OCI-LY1 (cell line): ENCODE results near the gene AAMDC.

Source experiments
- H2AFZ ChIP-seq: fragments of 200-600 bp; sonication (generic), shearing (Covaris generic); 2 replicates; pipeline ENCODE4 v1.6.0; 2014; ENCODE audit warnings: antibody characterized with exemption, mild to moderate bottlenecking, low read length
- H3F3A ChIP-seq: fragments of 200-600 bp; sonication (generic), shearing (Covaris generic); 2 replicates; pipeline ENCODE4 v1.6.0; 2014; ENCODE audit warnings: mild to moderate bottlenecking, antibody characterized with exemption, low read length, moderate library complexity; ENCODE audit not compliant: insufficient read depth
- H3K27ac ChIP-seq: fragments of 200-600 bp; sonication (generic); 2 replicates; pipeline ENCODE4 v1.5.1; 2014; ENCODE audit warnings: low read length, mixed run types, mild to moderate bottlenecking, low read depth; ENCODE audit not compliant: poor library complexity, severe bottlenecking
- H3K27me3 ChIP-seq: fragments of 200-600 bp; sonication (generic); 2 replicates; pipeline ENCODE4 v1.6.0; 2014; ENCODE audit warnings: antibody characterized with exemption, mild to moderate bottlenecking, low read length, moderate library complexity; ENCODE audit not compliant: insufficient read depth
- H3K36me3 ChIP-seq: fragments of 200-600 bp; sonication (generic); 2 replicates; pipeline ENCODE4 v1.6.1; 2014; ENCODE audit warnings: mild to moderate bottlenecking, antibody characterized with exemption, low read length, moderate library complexity, mixed read lengths; ENCODE audit not compliant: insufficient read depth
- H3K4me1 ChIP-seq: fragments of 200-600 bp; sonication (generic); 2 replicates; pipeline ENCODE4 v1.5.1; 2014; ENCODE audit warnings: mild to moderate bottlenecking, low read length, moderate library complexity; ENCODE audit not compliant: insufficient read depth, severe bottlenecking
- H3K4me2 ChIP-seq: fragments of 200-600 bp; sonication (generic), shearing (Covaris generic); 2 replicates; pipeline ENCODE4 v1.6.1; 2014; ENCODE audit warnings: low read length
- H3K4me3 ChIP-seq: fragments of 200-600 bp; sonication (generic); 2 replicates; pipeline ENCODE4 v1.5.1; 2014; ENCODE audit warnings: low read length, low read depth, mild to moderate bottlenecking, mixed read lengths; ENCODE audit not compliant: poor library complexity, severe bottlenecking
- H3K79me2 ChIP-seq: fragments of 200-600 bp; shearing (Covaris generic); 2 replicates; pipeline ENCODE4 v1.6.1; 2016; ENCODE audit warnings: mixed run types, low read length, mixed read lengths; ENCODE audit not compliant: insufficient read depth
- H3K9ac ChIP-seq: fragments of 200-600 bp; sonication (generic), shearing (Covaris generic); 2 replicates; pipeline ENCODE4 v1.6.1; 2014; ENCODE audit warnings: mild to moderate bottlenecking, low read length, mixed read lengths
- H3K9me2 ChIP-seq: fragments of 200-600 bp; sonication (generic), shearing (Covaris generic); 2 replicates; pipeline ENCODE4 v1.6.1; 2014; ENCODE audit warnings: low read depth, mild to moderate bottlenecking, low read length, mixed read lengths
- H3K9me3 ChIP-seq: fragments of 200-600 bp; shearing (Covaris generic); 2 replicates; pipeline ENCODE4 v1.6.1; 2014; ENCODE audit warnings: low read length, mixed read lengths
- H4K20me1 ChIP-seq: fragments of 200-600 bp; sonication (generic), shearing (Covaris generic); 2 replicates; pipeline ENCODE4 v1.6.0; 2016; ENCODE audit warnings: mild to moderate bottlenecking, low read length; ENCODE audit not compliant: insufficient read depth
- EZH2 ChIP-seq: fragments of 200-600 bp; sonication (generic), shearing (Covaris generic); IDR thresholded peaks from 2 replicates; pipeline ENCODE4 v1.8.0; 2017; ENCODE audit warnings: borderline replicate concordance, mixed run types, mild to moderate bottlenecking, antibody characterized with exemption, low read length, moderate library complexity, mixed read lengths
- TF ChIP-seq, protein P1 (sequence below): fragments of 200-600 bp; sonication (generic), shearing (Covaris generic); IDR thresholded peaks from 2 replicates; pipeline ENCODE4 v1.5.1; 2017; ENCODE audit warnings: mild to moderate bottlenecking, antibody characterized with exemption, low read length, moderate library complexity, mixed read lengths

The AAMDC gene

DNA sequence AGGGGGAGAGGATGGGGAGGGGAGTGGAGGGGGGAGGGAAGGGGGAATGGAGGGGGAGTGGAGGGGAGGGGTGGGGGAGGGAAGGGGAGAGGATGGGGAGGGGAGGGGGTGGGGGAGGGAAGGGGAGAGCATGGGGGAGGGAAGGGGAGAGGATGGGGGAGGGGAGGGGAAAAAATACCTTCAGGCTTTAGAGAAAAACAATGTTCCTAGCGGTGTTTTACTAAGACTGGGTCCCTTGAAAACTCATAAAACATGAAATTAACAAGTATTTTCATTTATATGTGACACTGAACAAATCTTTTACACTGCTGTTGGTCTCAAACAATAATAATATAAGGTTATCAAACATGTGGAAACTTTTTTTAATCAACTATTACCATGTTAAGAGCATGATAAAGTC, 42.8 kb upstream of the AAMDC start:
- TF ChIP-seq EZH2 = no peak
- TF ChIP-seq, protein P1, sequence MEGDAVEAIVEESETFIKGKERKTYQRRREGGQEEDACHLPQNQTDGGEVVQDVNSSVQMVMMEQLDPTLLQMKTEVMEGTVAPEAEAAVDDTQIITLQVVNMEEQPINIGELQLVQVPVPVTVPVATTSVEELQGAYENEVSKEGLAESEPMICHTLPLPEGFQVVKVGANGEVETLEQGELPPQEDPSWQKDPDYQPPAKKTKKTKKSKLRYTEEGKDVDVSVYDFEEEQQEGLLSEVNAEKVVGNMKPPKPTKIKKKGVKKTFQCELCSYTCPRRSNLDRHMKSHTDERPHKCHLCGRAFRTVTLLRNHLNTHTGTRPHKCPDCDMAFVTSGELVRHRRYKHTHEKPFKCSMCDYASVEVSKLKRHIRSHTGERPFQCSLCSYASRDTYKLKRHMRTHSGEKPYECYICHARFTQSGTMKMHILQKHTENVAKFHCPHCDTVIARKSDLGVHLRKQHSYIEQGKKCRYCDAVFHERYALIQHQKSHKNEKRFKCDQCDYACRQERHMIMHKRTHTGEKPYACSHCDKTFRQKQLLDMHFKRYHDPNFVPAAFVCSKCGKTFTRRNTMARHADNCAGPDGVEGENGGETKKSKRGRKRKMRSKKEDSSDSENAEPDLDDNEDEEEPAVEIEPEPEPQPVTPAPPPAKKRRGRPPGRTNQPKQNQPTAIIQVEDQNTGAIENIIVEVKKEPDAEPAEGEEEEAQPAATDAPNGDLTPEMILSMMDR = no peak
- no peaks in the 10 kb centered on the region for H3K4me1 ChIP-seq
- H3K9me3 ChIP-seq = no peaks in the 10 kb centered on the region
- H3K27ac ChIP-seq = no peak overlapping the region
- no peak overlapping the region for H3K4me2 ChIP-seq
- H3F3A ChIP-seq = no peaks in the 10 kb centered on the region
- H4K20me1 ChIP-seq = no peaks in the 10 kb centered on the region
- H3K9me2 ChIP-seq = no peaks in the 10 kb centered on the region
- no peak overlapping the region for H3K9ac ChIP-seq
- no peaks in the 10 kb centered on the region for H3K27me3 ChIP-seq
- peaks cover 6% of the 10 kb centered on the region; the same call in 1 of the 2 replicates for H3K36me3 ChIP-seq
- H2AFZ ChIP-seq = no peak overlapping the region
- H3K79me2 ChIP-seq = peaks cover 49% of the 10 kb centered on the region
- no peak overlapping the region for H3K4me3 ChIP-seq

DNA sequence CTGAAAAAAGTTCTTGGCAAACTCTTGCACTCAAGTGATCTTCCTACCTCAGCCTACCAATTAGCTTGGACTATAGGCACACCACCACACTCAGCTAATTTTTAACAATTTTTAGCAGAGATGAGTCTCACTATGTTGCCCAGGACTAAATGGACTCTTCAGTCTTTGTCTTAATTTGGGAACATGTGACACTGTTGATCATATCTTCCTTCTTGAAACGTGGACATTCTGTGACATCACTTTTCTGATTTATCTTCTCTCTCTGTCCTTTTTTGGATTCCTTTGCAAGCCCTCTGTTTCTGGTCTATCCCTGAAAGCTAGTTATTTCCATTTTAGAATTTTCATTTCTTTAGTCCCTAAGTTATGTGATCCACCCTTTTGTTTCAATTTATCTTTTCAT, 42.4 kb upstream of the AAMDC start:
- Histone ChIP-seq H3K4me3 (no peak overlapping the region), H3K79me2 (peaks cover 48% of the 10 kb centered on the region), H3F3A (no peaks in the 10 kb centered on the region)

DNA sequence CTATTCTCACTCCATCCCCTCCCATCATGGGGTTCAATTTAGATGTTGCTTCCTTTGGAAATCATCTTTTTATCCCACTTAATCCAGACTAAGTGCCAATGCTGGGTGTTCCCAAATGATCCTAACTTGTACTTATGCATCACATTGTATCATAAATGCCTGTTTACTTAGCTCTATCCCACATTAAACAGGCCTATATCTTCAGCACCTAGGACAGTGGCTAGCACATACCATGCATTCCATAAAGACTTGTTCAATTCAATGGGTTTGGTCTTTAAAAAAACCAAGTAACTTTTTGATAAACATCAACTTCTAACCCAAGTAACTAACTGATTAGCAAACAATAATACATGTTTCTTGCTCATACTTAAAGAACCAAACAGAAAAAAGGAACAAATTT, 41.0 kb upstream of the AAMDC start:
- no peaks in the 10 kb centered on the region for H4K20me1 ChIP-seq
- H3K27me3 ChIP-seq = no peaks in the 10 kb centered on the region
- no peaks in the 10 kb centered on the region for H3F3A ChIP-seq
- no peaks in the 10 kb centered on the region for H3K9me3 ChIP-seq
- TF ChIP-seq, protein P1 = no peak
- TF ChIP-seq EZH2 = no peak
- no peak overlapping the region for H3K4me2 ChIP-seq
- H2AFZ ChIP-seq = no peak overlapping the region
- H3K9me2 ChIP-seq = no peaks in the 10 kb centered on the region
- no peak overlapping the region for H3K27ac ChIP-seq
- H3K4me3 ChIP-seq = no peak overlapping the region
- peaks cover 54% of the 10 kb centered on the region for H3K79me2 ChIP-seq
- H3K4me1 ChIP-seq = no peaks in the 10 kb centered on the region
- H3K36me3 ChIP-seq = peaks cover 6% of the 10 kb centered on the region; the same call in 1 of the 2 replicates
- H3K9ac ChIP-seq = no peak overlapping the region

More for the DNA sequence above, 42.4 kb upstream of the AAMDC start:
- no peaks in the 10 kb centered on the region for H3K9me3 ChIP-seq
- peaks cover 6% of the 10 kb centered on the region; the same call in 1 of the 2 replicates for H3K36me3 ChIP-seq
- no peak overlapping the region for H3K9ac ChIP-seq
- no peak overlapping the region for H3K27ac ChIP-seq
- H3K4me1 ChIP-seq = no peaks in the 10 kb centered on the region
- no peak for TF ChIP-seq EZH2
- TF ChIP-seq, protein P1 = no peak
- no peak overlapping the region for H2AFZ ChIP-seq
- H3K27me3 ChIP-seq = no peaks in the 10 kb centered on the region
- no peak overlapping the region for H3K4me2 ChIP-seq
- no peaks in the 10 kb centered on the region for H3K9me2 ChIP-seq
- no peaks in the 10 kb centered on the region for H4K20me1 ChIP-seq
